MM.1S (cell line): Measurements from ENCODE around the gene SPINK1.

Experiments used
- EZH2 ChIP-seq: fragments of 300-600 bp; sonication (generic); optimal IDR thresholded peaks from 2 replicates; pipeline ENCODE3; 2017; ENCODE audit warnings: low read depth, mild to moderate bottlenecking, antibody characterized with exemption, low read length, mixed read lengths
- EZH2phosphoT487 ChIP-seq: fragments of 300-600 bp; sonication (generic); IDR thresholded peaks from 2 replicates; pipeline ENCODE4 v1.6.1; 2018; ENCODE audit warnings: antibody characterized with exemption, low read length
- TF ChIP-seq, protein P1 (sequence below): fragments of 300-600 bp; sonication (generic); IDR thresholded peaks from 2 replicates; pipeline ENCODE4 v1.5.1; 2016; ENCODE audit warnings: antibody characterized with exemption, low read length, mixed read lengths

DNA sequence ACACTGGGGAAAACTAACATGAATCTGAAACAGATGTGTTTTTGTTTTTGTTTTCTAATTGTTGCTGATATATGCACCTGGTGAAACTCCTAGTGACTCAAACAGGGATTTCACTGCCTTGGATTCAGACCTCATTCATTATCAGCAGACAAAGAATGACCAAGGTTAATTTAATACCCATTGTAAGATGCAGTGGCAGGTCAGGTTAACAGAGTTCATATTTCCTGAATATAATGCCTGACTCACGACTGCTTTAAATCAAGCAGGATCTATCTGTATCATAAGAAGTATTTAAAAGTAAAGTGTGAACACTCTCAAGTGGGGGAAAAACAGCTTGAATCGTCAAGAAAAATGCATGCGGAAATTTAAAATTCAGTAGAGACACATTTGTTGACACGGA is 54.5 kb downstream of the SPINK1 start:
- TF ChIP-seq EZH2 = no peak
- TF ChIP-seq, protein P1, sequence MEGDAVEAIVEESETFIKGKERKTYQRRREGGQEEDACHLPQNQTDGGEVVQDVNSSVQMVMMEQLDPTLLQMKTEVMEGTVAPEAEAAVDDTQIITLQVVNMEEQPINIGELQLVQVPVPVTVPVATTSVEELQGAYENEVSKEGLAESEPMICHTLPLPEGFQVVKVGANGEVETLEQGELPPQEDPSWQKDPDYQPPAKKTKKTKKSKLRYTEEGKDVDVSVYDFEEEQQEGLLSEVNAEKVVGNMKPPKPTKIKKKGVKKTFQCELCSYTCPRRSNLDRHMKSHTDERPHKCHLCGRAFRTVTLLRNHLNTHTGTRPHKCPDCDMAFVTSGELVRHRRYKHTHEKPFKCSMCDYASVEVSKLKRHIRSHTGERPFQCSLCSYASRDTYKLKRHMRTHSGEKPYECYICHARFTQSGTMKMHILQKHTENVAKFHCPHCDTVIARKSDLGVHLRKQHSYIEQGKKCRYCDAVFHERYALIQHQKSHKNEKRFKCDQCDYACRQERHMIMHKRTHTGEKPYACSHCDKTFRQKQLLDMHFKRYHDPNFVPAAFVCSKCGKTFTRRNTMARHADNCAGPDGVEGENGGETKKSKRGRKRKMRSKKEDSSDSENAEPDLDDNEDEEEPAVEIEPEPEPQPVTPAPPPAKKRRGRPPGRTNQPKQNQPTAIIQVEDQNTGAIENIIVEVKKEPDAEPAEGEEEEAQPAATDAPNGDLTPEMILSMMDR = no peak
- no peak for TF ChIP-seq EZH2phosphoT487
